C4-2B (cell line): ENCODE measurements around the gene SHROOM1.

Experiments
- ZFX ChIP-seq: fragments of 450-650 bp; IDR thresholded peaks from 2 replicates; pipeline ENCODE4 v1.6.1; 2017
- TF ChIP-seq, protein P1 (sequence below): fragments of 450-650 bp; conservative IDR thresholded peaks from 2 replicates; pipeline ENCODE4 v1.5.1; 2017; ENCODE audit warnings: mild to moderate bottlenecking

DNA sequence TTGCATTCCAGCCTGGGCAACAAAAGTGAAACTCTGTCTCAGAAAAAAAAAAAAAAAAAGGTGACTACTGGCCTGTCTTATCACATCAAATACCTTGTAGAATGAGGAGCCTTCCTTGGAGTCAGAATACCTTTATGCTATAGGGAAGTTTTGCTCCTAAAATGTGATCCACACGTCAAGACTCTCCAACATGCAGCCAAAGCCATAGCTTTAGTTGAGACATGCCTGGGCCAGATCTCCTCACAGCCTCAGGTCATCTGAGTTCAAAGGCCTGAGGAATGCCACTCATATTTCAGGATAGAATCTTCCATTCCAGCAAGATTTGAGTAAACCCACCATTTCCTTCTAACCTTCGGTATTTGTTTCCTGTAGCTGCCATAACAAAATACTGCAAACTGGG, 31.1 kb downstream of the SHROOM1 start:
- TF ChIP-seq, protein P1, sequence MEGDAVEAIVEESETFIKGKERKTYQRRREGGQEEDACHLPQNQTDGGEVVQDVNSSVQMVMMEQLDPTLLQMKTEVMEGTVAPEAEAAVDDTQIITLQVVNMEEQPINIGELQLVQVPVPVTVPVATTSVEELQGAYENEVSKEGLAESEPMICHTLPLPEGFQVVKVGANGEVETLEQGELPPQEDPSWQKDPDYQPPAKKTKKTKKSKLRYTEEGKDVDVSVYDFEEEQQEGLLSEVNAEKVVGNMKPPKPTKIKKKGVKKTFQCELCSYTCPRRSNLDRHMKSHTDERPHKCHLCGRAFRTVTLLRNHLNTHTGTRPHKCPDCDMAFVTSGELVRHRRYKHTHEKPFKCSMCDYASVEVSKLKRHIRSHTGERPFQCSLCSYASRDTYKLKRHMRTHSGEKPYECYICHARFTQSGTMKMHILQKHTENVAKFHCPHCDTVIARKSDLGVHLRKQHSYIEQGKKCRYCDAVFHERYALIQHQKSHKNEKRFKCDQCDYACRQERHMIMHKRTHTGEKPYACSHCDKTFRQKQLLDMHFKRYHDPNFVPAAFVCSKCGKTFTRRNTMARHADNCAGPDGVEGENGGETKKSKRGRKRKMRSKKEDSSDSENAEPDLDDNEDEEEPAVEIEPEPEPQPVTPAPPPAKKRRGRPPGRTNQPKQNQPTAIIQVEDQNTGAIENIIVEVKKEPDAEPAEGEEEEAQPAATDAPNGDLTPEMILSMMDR, result no peak
- no peak for TF ChIP-seq ZFX
